Activated CD8-positive, alpha-beta memory T cell treated with anti-CD3 and anti-CD28 coated beads for 36 hours (primary cell): Measurements from ENCODE around the gene DDO. TPM values are rescaled to one million over a fixed set of nuclear protein-coding genes. Genes with fewer than 3 reads are reported as not detected.
"Not testable (repeated sequence)": the region's sequence is repeated elsewhere in the genome, so short reads cannot be mapped to it uniquely, and the experiment has no call there.

Experiments used
- CTCF ChIA-PET: fragments of 350-600 bp; sonication (Branson Sonifier 250); formaldehyde crosslinking; loops from one replicate; lab custom pipeline; 2021; ENCODE audit warnings: antibody characterized with exemption; lab: Charles Lee
- POLR2A ChIA-PET: fragments of 350-600 bp; sonication (Branson Sonifier 250); formaldehyde crosslinking; loops from one replicate; lab custom pipeline; 2021; ENCODE audit warnings: antibody characterized with exemption; lab: Charles Lee
- total RNA-seq, 2 experiments: library from RNA; stranded (reverse); gene quantifications; one replicate each; pipeline ENCODE4 v1.2.3, GENCODE V29; 2021

Gene DDO
- not detected for total RNA-seq

GRCh38 chr6:110415086-110415916, at the start of gene DDO:
Gene DDO (minus strand): TSS chr6:110415575. CDS start chr6:110413462, 2,113 bp downstream.
- POLR2A ChIA-PET = no interaction called here

GRCh38 chr6:110462884-110463481, 47.6 kb upstream of the DDO start:
- CTCF ChIA-PET = no interaction called here
- POLR2A ChIA-PET = no interaction called here

More at GRCh38 chr6:110415086-110415916, at the start of gene DDO:
- CTCF ChIA-PET = no interaction called here

GRCh38 chr6:110461376-110461775, 46.0 kb upstream of the DDO start:
- ChIA-PET CTCF (no interaction called here), POLR2A (no interaction called here)

- CTCF ChIA-PET = no interaction called here
- POLR2A ChIA-PET = no interaction called here
Observed at GRCh38 chr6:110459137-110459536, 43.8 kb upstream of the DDO start.

- ChIA-PET CTCF (no interaction called here), POLR2A (no interaction called here)
Observed at GRCh38 chr6:110458476-110458875, 43.1 kb upstream of the DDO start.

GRCh38 chr6:110457567-110458175, 42.3 kb upstream of the DDO start:
- CTCF ChIA-PET, POLR2A ChIA-PET: not testable (repeated sequence)

- CTCF ChIA-PET = interaction anchor here (0.6 kb wide), 1 partner anchor 16 kb away, joined by 4 read pairs; no protein-coding TSS in a partner anchor
- POLR2A ChIA-PET = no interaction called here
Observed at GRCh38 chr6:110456694-110457093, 41.3 kb upstream of the DDO start.

- ChIA-PET POLR2A (no interaction called here), CTCF (no interaction called here)
Observed at GRCh38 chr6:110449541-110449895, 34.1 kb upstream of the DDO start.

- ChIA-PET POLR2A (no interaction called here), CTCF (no interaction called here)
Observed at GRCh38 chr6:110448846-110449540, 33.6 kb upstream of the DDO start.

GRCh38 chr6:110447761-110448160, 32.4 kb upstream of the DDO start:
- POLR2A ChIA-PET = no interaction called here
- CTCF ChIA-PET = no interaction called here

GRCh38 chr6:110446405-110446804, 31.0 kb upstream of the DDO start:
- ChIA-PET CTCF (no interaction called here), POLR2A (no interaction called here)

GRCh38 chr6:110440026-110440425, 24.7 kb upstream of the DDO start:
- POLR2A ChIA-PET = no interaction called here
- CTCF ChIA-PET = no interaction called here

GRCh38 chr6:110439356-110439755, 24.0 kb upstream of the DDO start:
- ChIA-PET POLR2A (no interaction called here), CTCF (no interaction called here)

GRCh38 chr6:110434961-110435602, 19.7 kb upstream of the DDO start:
- ChIA-PET POLR2A (no interaction called here), CTCF (no interaction called here)

- CTCF ChIA-PET = no interaction called here
Observed at GRCh38 chr6:110432285-110432900, 17.0 kb upstream of the DDO start.

GRCh38 chr6:110430741-110431140, 15.4 kb upstream of the DDO start:
- POLR2A ChIA-PET = no interaction called here
- CTCF ChIA-PET = no interaction called here

More at GRCh38 chr6:110432285-110432900, 17.0 kb upstream of the DDO start:
- POLR2A ChIA-PET = no interaction called here

GRCh38 chr6:110430236-110430635, 14.9 kb upstream of the DDO start:
- POLR2A ChIA-PET = no interaction called here
- CTCF ChIA-PET = no interaction called here

- ChIA-PET CTCF (no interaction called here), POLR2A (no interaction called here)
Observed at GRCh38 chr6:110428153-110428552, 12.8 kb upstream of the DDO start.

GRCh38 chr6:110425816-110426215, 10.4 kb upstream of the DDO start:
- ChIA-PET POLR2A (no interaction called here), CTCF (no interaction called here)
